Smooth muscle cell (in vitro differentiated cells): ENCODE results near the gene SOX6. TPM values are rescaled to one million over a fixed set of nuclear protein-coding genes. Genes with fewer than 3 reads are reported as not detected.

ENCODE experiments used
- DNase-seq: peaks from one replicate; lab custom pipeline; 2025; ENCODE audit not compliant: unreplicated experiment; lab: John Stamatoyannopoulos, UW
- H2AFZ ChIP-seq: fragments of 200-600 bp; sonication (generic); 2 replicates; pipeline ENCODE4 v1.6.0; 2016; ENCODE audit warnings: antibody characterized with exemption, low read depth, mild to moderate bottlenecking
- H3F3A ChIP-seq: fragments of 200-600 bp; sonication (generic); 2 replicates; pipeline ENCODE4 v1.6.0; 2017; ENCODE audit warnings: antibody characterized with exemption, low read depth
- H3K27ac ChIP-seq: fragments of 200-600 bp; sonication (generic); 2 replicates; pipeline ENCODE4 v1.5.1; 2016; ENCODE audit warnings: low read depth, mild to moderate bottlenecking
- H3K27me3 ChIP-seq: fragments of 200-600 bp; sonication (generic); 2 replicates; pipeline ENCODE4 v1.6.1; 2016; ENCODE audit warnings: low read depth, mild to moderate bottlenecking
- H3K36me3 ChIP-seq: fragments of 200-600 bp; sonication (generic); 2 replicates; pipeline ENCODE4 v1.5.1; 2016; ENCODE audit warnings: low read depth
- H3K4me1 ChIP-seq: fragments of 200-600 bp; sonication (generic); 2 replicates; pipeline ENCODE4 v1.5.1; 2016; ENCODE audit warnings: low read depth
- H3K4me2 ChIP-seq: fragments of 200-600 bp; sonication (generic); 2 replicates; pipeline ENCODE4 v1.6.0; 2016; ENCODE audit warnings: mild to moderate bottlenecking
- H3K4me3 ChIP-seq: fragments of 200-600 bp; sonication (generic); 2 replicates; pipeline ENCODE4 v1.5.1; 2016; ENCODE audit warnings: mild to moderate bottlenecking
- H3K79me2 ChIP-seq: fragments of 200-600 bp; sonication (generic); 2 replicates; pipeline ENCODE4 v1.6.0; 2016; ENCODE audit warnings: low read depth, mild to moderate bottlenecking
- H3K9ac ChIP-seq: fragments of 200-600 bp; sonication (generic); 2 replicates; pipeline ENCODE4 v1.6.0; 2016; ENCODE audit warnings: low read depth
- H3K9me3 ChIP-seq: fragments of 200-600 bp; sonication (generic); replicated peaks from 2 replicates; pipeline ENCODE4 v1.5.1; 2016; ENCODE audit warnings: low read depth
- H4K20me1 ChIP-seq: fragments of 200-600 bp; sonication (generic); 2 replicates; pipeline ENCODE4 v1.6.0; 2016; ENCODE audit warnings: low read depth
- WGBS: methylation state at CpG from one replicate; pipeline ENCODE4 v1.1.7; 2016; ENCODE audit warnings: low lambda C conversion rate; 5-methylcytosine and 5-hydroxymethylcytosine counted together
- polyA plus RNA-seq: library from polyadenylated mRNA; unstranded; fragments of >200 nt; fragmentation: Nextera tagmentation; extraction: Ambion mirVana; gene quantifications from 2 replicates; pipeline ENCODE4 v1.2.1, GENCODE V29; 2016
- total RNA-seq: library from RNA; depleted of rRNA; stranded (reverse); fragments of >200 nt; gene quantifications from 2 replicates; pipeline ENCODE4 v1.2.3, GENCODE V29; 2014
- TF ChIP-seq, protein P1 (sequence below): fragments of 200-600 bp; sonication (generic); IDR thresholded peaks from 2 replicates; pipeline ENCODE4 v1.5.1; 2017; ENCODE audit warnings: borderline replicate concordance, mild to moderate bottlenecking, antibody characterized with exemption; ENCODE audit not compliant: insufficient read depth, poor library complexity, severe bottlenecking

Gene SOX6
- total and polyA plus RNA-seq, 2 experiments from 2014 or later: 11.2 to 27.6 TPM

DNA sequence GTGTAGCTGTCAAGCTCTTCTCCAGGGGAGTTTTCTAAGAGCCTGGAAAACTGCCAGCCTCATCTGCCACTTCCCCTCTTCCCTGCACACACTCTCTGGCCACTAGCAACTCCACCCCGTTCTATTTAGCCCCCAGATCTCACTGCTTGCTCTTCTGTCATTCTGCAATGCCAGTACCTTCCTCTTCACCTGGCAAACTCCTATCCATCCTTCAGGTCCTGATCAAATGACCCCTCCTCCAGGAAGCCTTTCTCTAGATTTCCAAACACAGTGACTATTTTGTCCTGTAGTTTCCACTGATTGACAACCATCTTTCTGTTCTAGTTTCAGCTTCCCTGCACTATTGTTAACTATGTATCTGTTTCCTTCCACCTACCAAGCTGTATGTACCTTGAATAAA, 437.7 kb downstream of the SOX6 start:
- Histone ChIP-seq H2AFZ (no peak overlapping the region), H3K4me3 (no peak overlapping the region), H3K9me3 (no peaks in the 10 kb centered on the region), H3K79me2 (no peaks in the 10 kb centered on the region), H3K4me2 (no peak overlapping the region), H3K27ac (no peak overlapping the region), H3K36me3 (no peaks in the 10 kb centered on the region), H3K4me1 (no peaks in the 10 kb centered on the region), H4K20me1 (no peaks in the 10 kb centered on the region), H3K9ac (no peak overlapping the region), H3F3A (no peaks in the 10 kb centered on the region), H3K27me3 (no peaks in the 10 kb centered on the region)
- TF ChIP-seq, protein P1, sequence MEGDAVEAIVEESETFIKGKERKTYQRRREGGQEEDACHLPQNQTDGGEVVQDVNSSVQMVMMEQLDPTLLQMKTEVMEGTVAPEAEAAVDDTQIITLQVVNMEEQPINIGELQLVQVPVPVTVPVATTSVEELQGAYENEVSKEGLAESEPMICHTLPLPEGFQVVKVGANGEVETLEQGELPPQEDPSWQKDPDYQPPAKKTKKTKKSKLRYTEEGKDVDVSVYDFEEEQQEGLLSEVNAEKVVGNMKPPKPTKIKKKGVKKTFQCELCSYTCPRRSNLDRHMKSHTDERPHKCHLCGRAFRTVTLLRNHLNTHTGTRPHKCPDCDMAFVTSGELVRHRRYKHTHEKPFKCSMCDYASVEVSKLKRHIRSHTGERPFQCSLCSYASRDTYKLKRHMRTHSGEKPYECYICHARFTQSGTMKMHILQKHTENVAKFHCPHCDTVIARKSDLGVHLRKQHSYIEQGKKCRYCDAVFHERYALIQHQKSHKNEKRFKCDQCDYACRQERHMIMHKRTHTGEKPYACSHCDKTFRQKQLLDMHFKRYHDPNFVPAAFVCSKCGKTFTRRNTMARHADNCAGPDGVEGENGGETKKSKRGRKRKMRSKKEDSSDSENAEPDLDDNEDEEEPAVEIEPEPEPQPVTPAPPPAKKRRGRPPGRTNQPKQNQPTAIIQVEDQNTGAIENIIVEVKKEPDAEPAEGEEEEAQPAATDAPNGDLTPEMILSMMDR: no peak
- no peak for DNase-seq
- 78% methylated on average over 1 of the region's 1 CpG for WGBS

DNA sequence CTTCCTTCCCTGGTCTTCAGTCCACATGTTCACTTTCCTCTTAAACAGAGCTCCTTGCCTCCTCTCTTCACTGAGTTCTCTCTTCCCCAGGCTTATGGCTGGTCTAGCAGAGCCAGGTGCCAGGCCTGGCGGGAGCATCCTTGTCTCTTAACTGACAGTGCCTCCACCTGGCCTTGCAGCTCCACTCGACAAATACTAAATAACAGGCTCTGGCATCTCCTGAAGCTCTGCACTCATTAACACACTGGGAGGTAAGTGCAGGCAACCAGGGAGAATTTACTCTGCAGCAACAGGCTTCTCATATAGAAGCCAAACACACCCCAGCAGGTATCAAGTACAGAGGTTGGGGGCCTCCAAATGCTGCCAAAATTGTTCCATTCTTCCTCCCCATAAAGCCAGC, 438.1 kb downstream of the SOX6 start:
- H3K4me3 ChIP-seq: no peak overlapping the region
- DNase-seq: no peak
- 83% methylated on average over 2 of the region's 2 CpGs for WGBS

More for the DNA sequence above, 438.1 kb downstream of the SOX6 start:
- Histone ChIP-seq H3K36me3 (no peaks in the 10 kb centered on the region), H3K27ac (no peak overlapping the region), H3K9me3 (no peaks in the 10 kb centered on the region), H3K27me3 (no peaks in the 10 kb centered on the region), H3K79me2 (no peaks in the 10 kb centered on the region), H2AFZ (no peak overlapping the region), H3F3A (no peaks in the 10 kb centered on the region), H4K20me1 (no peaks in the 10 kb centered on the region), H3K4me1 (no peaks in the 10 kb centered on the region), H3K9ac (no peak overlapping the region), H3K4me2 (no peak overlapping the region)
- TF ChIP-seq, protein P1: no peak
